Ovary (tissue), 9 donors: Measurements from ENCODE around the gene MAP3K8. TPM values are rescaled to one million over a fixed set of nuclear protein-coding genes. Genes with fewer than 3 reads are reported as not detected.

Source experiments
- DNase-seq, 5 donors: peaks; one replicate each; pipeline ENCODE4 v3.0.0-alpha.2; 2019 to 2020
- H3K27ac ChIP-seq, 2 donors: fragments of 200-600 bp; one replicate each; pipeline versions ENCODE4 v1.5.1 to v1.8.0; 2019 to 2022
- H3K27me3 ChIP-seq: fragments of 200-600 bp; one replicate; pipeline ENCODE4 v1.8.0; 2022
- H3K36me3 ChIP-seq: fragments of 200-600 bp; sonication (generic); one replicate; pipeline ENCODE4 v1.5.1; 2019
- H3K4me1 ChIP-seq: one replicate; pipeline ENCODE4 v1.8.1; 2013; ENCODE audit warnings: mild to moderate bottlenecking, moderate library complexity; ENCODE audit not compliant: insufficient read depth
- H3K4me3 ChIP-seq: fragments of 200-600 bp; sonication (generic); one replicate; pipeline ENCODE4 v1.5.1; 2017
- H3K9me3 ChIP-seq, 2 donors: fragments of 200-600 bp in 1 of 2; sonication (generic) in 1 of 2; one replicate each; pipeline versions ENCODE4 v1.5.1 to v1.8.1; 2013 to 2019; ENCODE audit warnings: mild to moderate bottlenecking in 1 of 2, moderate library complexity in 1 of 2
- CTCF ChIP-seq, 3 donors: fragments of 450-650 bp in 2 of 3; fragments of 200-600 bp in 1 of 3; IDR thresholded peaks; one replicate each; pipeline versions ENCODE4 v1.5.1 to v1.8.0; 2016 to 2022; ENCODE audit warnings: antibody characterized with exemption in 3 of 3, mild to moderate bottlenecking in 1 of 3
- EP300 ChIP-seq: sonication (generic); formaldehyde crosslinking; IDR thresholded peaks from one replicate; pipeline ENCODE4 v1.6.1; 2017; ENCODE audit warnings: antibody characterized with exemption
- POLR2A ChIP-seq: fragments of 450-650 bp; IDR thresholded peaks from one replicate; pipeline ENCODE4 v1.6.1; 2017; ENCODE audit warnings: antibody characterized with exemption, mild to moderate bottlenecking, moderate library complexity
- WGBS, 3 donors: extraction: QIAGEN DNeasy Blood & Tissue Kit in 1 of 3; methylation state at CpG; one replicate each; pipeline versions ENCODE4 v1.1.5 to v1.1.7; 2013 to 2017; 5-methylcytosine and 5-hydroxymethylcytosine counted together
- intact Hi-C, 4 donors: fragments of 100-400 bp; cut with DNase I; formaldehyde crosslinking; loops; one replicate each; pipeline versions ENCODE4 v1.11.0 to v1.15.1; 2022 to 2023
- polyA plus RNA-seq, 2 donors: library from polyadenylated mRNA; stranded (reverse); fragments of 200-250 nt in 1 of 2; fragments of 350-450 nt in 1 of 2; fragmentation: Illumina TruSeq in 1 of 2; extraction: RNeasy Lipid Tissue Mini Kit (QIAGEN cat#74804) in 1 of 2; gene quantifications; one replicate each; pipeline ENCODE4 v1.2.3, GENCODE V29; 2013 to 2014
- total RNA-seq, 7 donors: library from RNA; depleted of rRNA in 2 of 7; stranded (reverse); fragments of >200 nt in 2 of 7; fragmentation: NEBNext Ultra II Directional in 3 of 7; extraction: Animal tissue kit (Norgen Biotek cat#: 25700) in 3 of 7; gene quantifications; one replicate each; pipeline versions ENCODE4 v1.1.0 to v1.2.4, GENCODE V29; 2016 to 2023
- donor health status: DM: no; HTN: no; CAD: no; lungs with moderate emphysema.
- donor health status: DM: no; HTN: no; CAD: no.
- donor health status: Bipolar disorder and iron deficiency.
- donor health status: DM: yes; HTN: yes; CAD: no.
- donor health status: DM: no; HTN: no; CAD: no.
- donor health status: DM: yes; HTN: yes; CAD: no.

MAP3K8 gene
- total and polyA plus RNA-seq, 9 donors, result 7.7 to 32.5 (median 13.5) TPM

DNA sequence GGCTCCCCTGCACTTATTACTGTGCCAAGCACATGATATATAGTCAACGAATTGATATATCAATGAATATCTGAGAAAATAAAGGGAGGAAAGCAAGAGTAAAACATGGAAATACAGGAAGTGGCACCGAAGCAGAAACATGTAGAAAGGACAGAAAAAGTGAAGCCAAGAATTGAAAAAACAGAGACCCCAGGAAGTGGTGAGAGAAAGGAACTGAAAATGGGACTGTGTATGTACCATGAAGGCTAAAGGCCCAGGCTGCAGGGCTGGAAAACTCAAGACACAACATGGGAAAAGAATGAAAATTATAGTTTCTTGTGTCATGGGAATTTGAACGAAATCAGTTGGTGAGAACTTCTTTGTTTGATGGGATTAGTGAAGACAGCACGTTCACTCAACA is 60.6 kb downstream of the MAP3K8 start:
- no peak overlapping the region for H3K27ac ChIP-seq
- 87 to 91% (median 91%) methylated on average over 4 of the region's 4 CpGs for WGBS, 3 donors
- DNase-seq, result no peak

GRCh38 chr10:30495687-30496086 is 61.7 kb downstream of the MAP3K8 start:
- H3K27ac ChIP-seq, result no peak overlapping the region
- no peak for TF ChIP-seq POLR2A
- no peak for TF ChIP-seq CTCF (IDR thresholded peaks at IDR 0.05)
- TF ChIP-seq EP300, result no peak

More for the DNA sequence above, 60.6 kb downstream of the MAP3K8 start:
- Histone ChIP-seq H3K4me3 (no peak overlapping the region), H3K9me3 (no peaks in the 10 kb centered on the region), H3K27me3 (no peaks in the 10 kb centered on the region), H3K4me1 (peaks cover 2% of the 10 kb centered on the region), H3K36me3 (no peaks in the 10 kb centered on the region)
- TF ChIP-seq CTCF (IDR thresholded peaks at IDR 0.05), result no peak
- TF ChIP-seq POLR2A, result no peak
- no peak for TF ChIP-seq EP300
- intact Hi-C loops, result no loop called here

DNA sequence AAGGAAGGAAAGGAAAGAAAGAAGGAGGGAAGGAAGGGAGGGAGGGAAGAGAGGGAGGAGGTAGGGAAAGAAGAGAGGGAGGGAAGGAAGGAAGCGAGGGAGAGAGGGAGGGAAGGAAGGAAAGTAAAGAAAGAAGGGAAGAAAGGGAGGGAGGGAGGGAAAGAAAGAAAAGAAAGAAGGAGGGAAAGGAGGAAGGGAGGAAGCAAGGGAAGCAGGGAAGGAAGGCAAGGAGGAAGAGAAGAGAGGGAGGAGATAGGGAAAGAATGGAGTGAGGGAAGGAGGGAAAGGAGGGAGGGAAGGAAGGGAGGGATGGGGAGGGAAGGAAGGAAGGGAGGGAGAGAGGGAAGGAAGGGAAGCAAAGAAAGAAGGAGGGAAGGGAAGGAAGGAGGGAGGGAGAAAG is 65.8 kb downstream of the MAP3K8 start:
- Histone ChIP-seq H3K4me1 (peaks cover 3% of the 10 kb centered on the region), H3K9me3 (no peaks in the 10 kb centered on the region), H3K27me3 (no peaks in the 10 kb centered on the region), H3K27ac (no peak overlapping the region), H3K4me3 (no peak overlapping the region), H3K36me3 (no peaks in the 10 kb centered on the region)
- 77 to 95% (median 81%) methylated on average over 1 of the region's 1 CpG for WGBS, 3 donors
- TF ChIP-seq CTCF (IDR thresholded peaks at IDR 0.05) (no peak), EP300 (no peak), POLR2A (no peak)
- intact Hi-C loops, result no loop called here
- no peak for DNase-seq

More at GRCh38 chr10:30495687-30496086, 61.7 kb downstream of the MAP3K8 start:
- no peaks in the 10 kb centered on the region for H3K36me3 ChIP-seq
- intact Hi-C loops, result loop anchor here in 1 of 4 donors (1.0 kb wide), 1 partner anchor 87 kb away; no protein-coding TSS in a partner anchor
- no peaks in the 10 kb centered on the region for H3K27me3 ChIP-seq
- peaks cover 2% of the 10 kb centered on the region for H3K4me1 ChIP-seq
- no peak for DNase-seq
- 76 to 89% (median 84%) methylated on average over 6 of the region's 6 CpGs for WGBS, 3 donors
- no peak overlapping the region for H3K4me3 ChIP-seq
- H3K9me3 ChIP-seq, result no peaks in the 10 kb centered on the region

- no peak for DNase-seq
- Histone ChIP-seq H3K4me3 (no peak overlapping the region), H3K36me3 (no peaks in the 10 kb centered on the region), H3K9me3 (no peaks in the 10 kb centered on the region), H3K4me1 (peaks cover 3% of the 10 kb centered on the region), H3K27me3 (no peaks in the 10 kb centered on the region), H3K27ac (no peak overlapping the region)
- TF ChIP-seq CTCF (IDR thresholded peaks at IDR 0.05) (no peak), POLR2A (no peak), EP300 (no peak)
- 93 to 97% (median 94%) methylated on average over 2 of the region's 2 CpGs for WGBS, 3 donors
- intact Hi-C loops, result no loop called here
Measured at GRCh38 chr10:30500534-30500933, 66.5 kb downstream of the MAP3K8 start.
